GM18505 (cell line): ENCODE measurements around the gene PARD3.

Experiments
- ATAC-seq: cut with Tn5 transposase; IDR thresholded peaks from one replicate; pipeline ENCODE4 v1.9.1; 2021; ENCODE audit not compliant: unreplicated experiment
- POLR2A ChIP-seq: IDR thresholded peaks from 4 replicates; pipeline ENCODE4 v1.6.1; 2011; ENCODE audit warnings: borderline replicate concordance; ENCODE audit not compliant: insufficient read depth, insufficient read length; ENCODE audit errors: extremely low read depth

The PARD3 gene

DNA sequence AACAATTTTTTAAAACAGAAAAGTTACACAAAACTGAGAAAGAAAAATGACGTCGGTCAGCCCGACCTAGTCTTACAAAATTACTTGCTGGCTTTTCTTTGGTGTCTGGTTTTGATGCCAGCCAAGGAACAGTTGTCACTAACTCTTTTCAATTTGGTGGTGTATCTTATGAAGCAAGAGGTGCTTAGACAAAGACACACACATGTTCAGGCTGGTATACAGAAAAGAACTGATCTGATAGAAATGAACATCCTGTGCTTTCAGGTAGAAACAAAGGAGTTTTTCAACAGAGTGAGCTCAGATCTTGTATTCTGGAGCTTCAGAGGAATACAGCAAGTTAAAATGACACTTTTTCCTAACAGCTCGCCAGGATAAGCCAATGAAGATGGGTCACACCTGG is 43.6 kb downstream of the PARD3 start:
- no peak for ATAC-seq
- TF ChIP-seq POLR2A = no peak

DNA sequence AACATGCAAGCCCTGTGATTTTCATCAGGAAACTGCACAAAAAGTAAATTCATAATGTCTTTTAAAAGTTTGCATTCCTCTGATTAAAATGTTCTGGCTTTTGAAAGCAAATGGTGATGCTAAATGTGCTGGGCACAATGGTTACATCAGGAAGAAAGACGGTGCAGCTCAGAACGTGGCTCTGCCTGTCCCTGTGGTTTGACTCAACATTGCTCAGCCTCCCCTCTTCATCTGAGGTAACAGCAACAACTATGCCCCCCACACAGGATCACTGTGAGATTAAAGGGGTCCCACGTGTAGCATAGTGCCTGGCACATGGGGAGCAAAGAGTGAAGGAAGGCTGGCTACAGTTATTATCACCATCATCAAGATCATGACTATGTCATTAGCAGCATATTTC is 44.0 kb downstream of the PARD3 start:
- no peak for TF ChIP-seq POLR2A
- ATAC-seq = no peak

DNA sequence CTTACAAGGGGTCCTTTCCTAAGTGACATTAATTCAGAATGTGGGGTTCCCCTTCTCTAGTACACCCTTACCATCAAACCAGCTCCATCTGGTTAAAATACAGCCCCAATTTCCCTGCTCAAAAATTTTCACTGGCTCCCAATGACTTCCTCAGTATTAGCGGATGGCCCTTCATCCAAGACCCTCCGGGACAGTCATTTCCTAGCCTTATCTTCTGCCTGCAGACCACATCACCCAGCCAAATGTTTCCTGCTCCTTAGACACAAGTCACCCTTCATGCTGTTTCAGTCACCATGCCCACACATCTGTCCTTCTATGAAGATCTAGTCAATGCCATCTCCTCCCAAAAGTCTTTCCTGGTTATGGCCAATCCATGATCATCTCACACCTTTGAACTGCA is 45.2 kb downstream of the PARD3 start:
- TF ChIP-seq POLR2A = no peak
- no peak for ATAC-seq

DNA sequence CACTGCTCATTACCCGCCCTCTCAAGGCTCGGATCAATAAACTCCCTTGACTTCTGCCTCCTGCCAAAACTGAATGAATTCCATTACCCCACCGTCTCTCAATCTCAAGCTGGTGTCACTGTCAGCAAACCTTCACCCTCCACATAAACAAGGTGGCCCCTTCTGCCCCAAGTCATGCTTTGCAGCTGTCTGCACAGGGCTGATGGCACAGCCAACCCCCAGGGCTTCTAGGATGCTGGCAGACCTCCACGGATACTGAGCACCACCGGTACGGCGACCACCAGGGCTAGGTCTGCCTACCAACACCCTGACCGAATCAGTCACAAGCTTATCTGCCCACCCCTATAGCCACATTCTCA is 46.1 kb downstream of the PARD3 start:
- no peak for TF ChIP-seq POLR2A
- no peak for ATAC-seq

DNA sequence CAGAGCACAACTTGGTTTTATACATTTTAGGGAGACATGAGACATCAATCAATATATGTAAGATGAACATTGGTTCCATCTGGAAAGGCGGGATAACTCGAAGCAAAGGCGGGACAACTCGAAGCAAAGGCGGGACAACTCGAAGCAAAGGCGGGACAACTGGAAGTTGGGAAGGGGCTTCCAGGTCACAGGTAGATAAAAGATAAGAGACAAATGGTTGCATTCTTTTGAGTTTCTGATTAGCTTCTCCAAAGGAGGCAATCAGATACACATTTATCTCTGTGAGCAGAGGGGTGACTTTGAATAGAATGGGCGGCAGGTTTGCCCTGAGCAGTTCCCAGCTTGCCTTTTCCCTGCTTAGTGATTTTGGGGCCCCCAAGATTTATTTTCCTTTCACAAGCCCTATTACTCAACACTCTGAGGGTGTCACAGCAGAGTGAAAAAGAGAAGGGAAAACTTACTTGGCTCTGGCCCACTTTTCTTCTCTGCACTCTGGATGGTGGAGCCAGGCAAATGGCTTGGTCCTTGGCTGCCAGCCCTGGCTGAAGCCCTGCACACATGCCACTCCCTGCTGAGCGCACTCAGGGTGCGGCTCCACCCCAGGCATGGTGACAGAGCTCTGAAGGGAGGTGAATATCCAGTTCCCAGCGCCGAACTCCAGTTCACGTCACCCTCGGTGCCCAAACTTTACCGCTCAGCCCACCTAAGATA is 46.7 kb downstream of the PARD3 start:
- no peak for TF ChIP-seq POLR2A
- ATAC-seq = no peak

DNA sequence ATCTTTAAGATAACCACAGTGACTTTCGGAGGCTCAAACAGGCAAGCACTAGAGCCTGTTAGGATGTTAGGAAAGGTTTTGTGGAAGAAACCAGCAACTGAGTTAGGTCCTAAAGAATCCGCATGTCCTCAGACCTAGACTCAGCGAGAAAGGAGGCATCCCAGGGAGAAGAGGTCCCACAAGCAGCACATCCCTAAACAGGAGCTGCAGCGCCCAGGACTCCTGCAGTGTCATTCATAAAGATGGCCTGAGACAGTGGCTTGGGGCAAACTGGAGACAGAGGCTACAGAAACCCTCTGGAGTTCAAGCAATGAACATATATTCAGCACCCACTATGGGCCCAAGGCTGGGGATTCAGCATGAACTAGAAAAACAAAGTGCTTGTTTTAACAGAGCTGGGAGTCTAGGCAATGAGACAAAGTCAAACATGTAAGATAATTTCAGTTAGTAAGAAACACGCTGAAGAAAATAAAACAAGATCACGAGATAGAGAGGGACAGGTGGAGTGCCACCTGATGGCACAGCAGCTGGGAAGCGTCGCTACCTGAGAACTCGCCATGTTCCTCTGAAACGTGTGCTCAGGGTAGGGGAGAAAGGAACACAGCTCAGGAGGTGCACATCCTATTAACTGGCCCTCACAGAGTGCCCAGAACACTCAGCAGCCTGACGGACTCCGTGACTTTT is 48.1 kb downstream of the PARD3 start:
- no peak for TF ChIP-seq POLR2A
- no peak for ATAC-seq

DNA sequence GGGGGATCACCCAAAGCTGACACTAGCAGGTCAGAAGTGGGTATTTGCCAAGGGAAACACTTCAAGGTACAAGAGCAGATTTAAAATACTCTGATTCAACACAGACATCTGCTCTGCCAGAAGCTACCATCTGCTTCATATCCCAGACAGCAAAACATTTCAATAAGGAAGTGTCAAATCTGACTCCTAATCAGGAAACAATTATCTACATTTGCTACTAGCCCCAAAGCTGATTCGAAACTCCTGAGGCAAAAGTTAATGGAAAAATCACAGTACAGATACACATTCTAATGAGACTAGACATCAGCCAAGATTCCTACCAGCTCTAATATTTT is 48.9 kb downstream of the PARD3 start:
- no peak for ATAC-seq
- no peak for TF ChIP-seq POLR2A

DNA sequence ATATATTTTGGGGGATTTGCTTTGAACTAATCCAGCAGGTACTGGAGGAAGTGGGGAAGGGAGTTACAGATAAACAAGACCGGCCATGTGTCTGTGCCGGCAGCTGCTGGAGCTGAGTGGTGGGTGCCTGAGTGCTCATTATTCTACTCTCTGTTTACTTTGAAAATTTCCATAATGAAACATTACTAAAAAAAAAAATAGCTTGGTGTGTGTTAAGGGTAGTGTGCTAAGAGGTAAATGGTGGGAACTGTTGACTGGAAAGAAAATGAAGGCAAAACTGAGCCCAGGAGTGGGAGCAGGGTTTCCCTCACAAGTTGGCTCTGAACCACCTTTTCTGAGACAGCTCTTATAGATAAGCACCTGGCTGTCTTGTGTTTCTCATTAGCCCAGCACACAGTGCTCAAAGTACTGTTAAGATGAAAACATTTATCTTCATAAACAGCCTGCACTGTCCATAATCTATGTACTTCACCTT is 50.6 kb downstream of the PARD3 start:
- no peak for TF ChIP-seq POLR2A
- no peak for ATAC-seq

DNA sequence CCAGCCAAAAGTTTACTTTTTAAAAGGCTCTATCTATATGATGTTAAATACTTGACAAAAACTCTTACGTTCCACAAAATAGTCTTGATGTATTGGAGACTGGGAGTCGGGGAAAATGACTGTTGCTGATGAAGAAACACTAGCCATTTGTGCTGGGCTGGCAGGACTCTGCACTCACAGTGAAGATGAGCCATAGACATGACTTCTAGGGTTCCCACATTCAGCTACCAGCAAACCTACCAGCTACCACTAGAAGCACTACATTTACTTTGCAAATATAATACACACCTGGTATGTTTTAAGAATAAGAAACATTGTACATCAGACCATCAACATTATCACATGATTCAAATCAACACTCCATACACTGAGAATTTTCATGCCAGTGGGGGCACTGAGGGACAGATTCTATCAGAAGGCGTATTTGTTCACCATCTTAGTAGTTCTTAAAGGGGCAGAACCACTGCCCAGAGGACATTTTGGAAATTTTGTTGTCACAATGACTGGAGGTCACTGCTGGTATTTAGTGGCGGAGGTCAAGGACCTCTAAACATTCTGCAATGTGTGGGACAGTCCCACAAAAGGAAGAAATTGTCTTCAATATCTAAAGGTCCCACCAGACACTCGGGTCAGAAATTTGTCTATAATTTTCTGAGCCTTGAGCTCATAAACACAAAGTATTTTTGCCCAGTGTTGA is 52.3 kb downstream of the PARD3 start:
- ATAC-seq = no peak
- no peak for TF ChIP-seq POLR2A

DNA sequence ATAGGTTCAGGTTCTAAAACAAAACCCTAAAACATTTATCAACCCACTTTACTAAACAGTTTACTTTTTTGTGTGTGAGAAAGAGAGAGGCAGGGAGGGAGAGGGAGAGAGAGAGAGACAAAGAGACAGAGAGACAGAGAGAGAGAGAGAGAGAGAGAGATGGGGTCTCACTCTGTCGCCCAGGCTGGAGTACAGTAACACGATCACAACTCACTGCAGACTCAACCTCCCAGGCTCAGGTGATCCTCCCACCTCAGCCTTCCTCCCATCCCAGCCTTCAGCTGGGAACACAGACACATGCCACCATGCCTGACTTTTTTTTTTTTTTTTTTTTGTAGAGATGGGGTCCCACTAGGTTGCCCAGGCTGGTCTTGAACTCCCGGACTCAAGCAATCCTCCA is 52.9 kb downstream of the PARD3 start:
- no peak for ATAC-seq
- TF ChIP-seq POLR2A = no peak

DNA sequence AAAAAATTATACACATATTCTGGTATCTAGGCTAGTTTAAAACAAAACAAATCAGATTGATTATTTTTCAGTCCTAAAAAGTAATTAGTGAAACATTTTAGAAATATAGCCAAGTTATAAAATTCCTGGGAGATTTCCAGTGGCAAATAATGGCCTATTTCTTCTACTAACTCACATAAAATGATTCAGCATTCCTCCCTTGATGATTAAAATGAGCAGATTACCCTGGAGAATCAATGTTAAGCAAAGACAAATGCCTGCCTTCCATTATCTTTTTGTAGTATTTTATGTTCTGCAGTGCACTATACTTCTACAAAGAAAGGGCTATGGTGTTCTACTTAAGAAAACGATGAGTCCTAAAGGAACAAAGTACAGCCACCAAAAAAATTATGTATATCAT is 53.6 kb downstream of the PARD3 start:
- no peak for TF ChIP-seq POLR2A
- no peak for ATAC-seq

DNA sequence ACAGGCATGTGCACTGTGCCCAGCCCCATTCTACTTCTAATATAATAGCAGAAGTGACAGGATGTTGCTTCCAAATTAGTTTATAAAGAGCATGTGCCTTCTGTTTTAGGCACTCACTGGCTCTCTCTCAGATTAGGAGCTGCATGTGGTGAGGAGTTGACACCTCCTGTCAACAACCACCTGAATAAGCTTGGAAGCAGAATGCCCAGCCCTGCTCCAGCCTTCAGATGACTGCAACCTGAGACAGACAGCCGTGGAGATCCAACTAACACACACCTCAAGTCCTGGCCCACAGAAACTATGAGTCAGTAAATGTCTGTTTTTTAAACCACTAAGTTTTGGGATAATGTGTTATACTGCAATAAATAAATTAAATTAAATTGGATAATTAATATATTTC is 54.5 kb downstream of the PARD3 start:
- no peak for ATAC-seq
- no peak for TF ChIP-seq POLR2A

DNA sequence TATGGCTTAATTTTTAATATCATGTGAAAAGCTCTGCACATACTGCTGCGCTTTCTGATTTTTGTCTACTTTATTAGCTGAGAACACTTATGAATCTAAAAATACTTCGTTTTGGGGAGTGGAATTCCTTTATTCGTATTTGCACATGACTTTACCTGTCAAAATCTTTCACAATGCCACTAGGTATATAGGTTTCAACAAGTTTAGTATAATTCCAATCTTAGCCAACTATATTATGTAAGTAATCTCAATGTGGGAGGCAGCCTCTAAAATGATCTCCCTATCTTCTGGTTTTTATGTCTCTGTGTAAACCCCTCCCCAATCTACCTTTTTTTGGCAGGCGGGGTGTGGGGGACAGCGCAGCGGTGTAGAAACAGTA is 55.3 kb downstream of the PARD3 start:
- TF ChIP-seq POLR2A = no peak
- ATAC-seq = no peak
